HepG2 (cell line): Measurements from ENCODE around the gene RANBP3. TPM values are rescaled to one million over a fixed set of nuclear protein-coding genes. Genes with fewer than 3 reads are reported as not detected.

Source experiments
- ATAC-seq: fragments of 200-7000 bp; cut with Tn5 transposase; 3 replicates; pipeline ENCODE4 v1.9.1; 2020; ENCODE audit warnings: mild to moderate bottlenecking, moderate library complexity
- BruUV-seq: library from RNA; stranded (reverse); fragments of 400-500 nt; replicated peaks from 2 replicates; lab custom pipeline; 2021; lab: Mats Ljungman, UMichigan
- CTCF ChIA-PET: fragments of 300-600 bp; formaldehyde crosslinking; extraction: SDS; loops from one replicate; lab custom pipeline; 2021; ENCODE audit warnings: low total read pairs, inconsistent platforms, low intra/inter-chr PET ratio; lab: Yijun Ruan, JAX
- POLR2A ChIA-PET: fragments of 350-600 bp; sonication (Branson Sonifier 250); formaldehyde crosslinking; loops from one replicate; lab custom pipeline; 2020; ENCODE audit warnings: antibody characterized with exemption, inconsistent platforms; lab: Yijun Ruan, JAX
- DNase-seq: peaks from one replicate; pipeline ENCODE4 v3.0.0-alpha.2; 2015; ENCODE audit warnings: low spot score
- FAIRE-seq: peaks from 3 replicates; lab custom pipeline; 2011; peaks lifted over from hg19 to GRCh38; lab: Jason Lieb, UNC
- H2AFZ ChIP-seq: one replicate; pipeline ENCODE4 v1.6.1; 2011; ENCODE audit warnings: low read length, inconsistent platforms
- H3K27ac ChIP-seq: fragments of 300-600 bp; 3 replicates; pipeline ENCODE4 v1.8.0; 2011; ENCODE audit warnings: mixed run types, mild to moderate bottlenecking, mixed read lengths, low read length, inconsistent platforms; ENCODE audit not compliant: insufficient read depth; ENCODE audit errors: extremely low read length
- H3K27me3 ChIP-seq, 2 experiments: fragments of 200-600 bp in 1 of 2; 2 replicates in 1 of 2; 3 replicates in 1 of 2; pipeline versions ENCODE4 v1.6.0 to v1.8.0; 2011; ENCODE audit warnings: low read length in 2 of 2, mild to moderate bottlenecking in 2 of 2, moderate library complexity in 2 of 2, inconsistent platforms in 1 of 2; ENCODE audit not compliant: insufficient read depth in 2 of 2, control insufficient read depth in 1 of 2
- H3K36me3 ChIP-seq, 2 experiments: fragments of 200-600 bp in 1 of 2; replicated peaks in 1 of 2; 2 replicates in 1 of 2; 3 replicates in 1 of 2; pipeline versions ENCODE4 v1.5.1 to v1.8.0; 2011; ENCODE audit warnings: low read length in 2 of 2, inconsistent platforms in 1 of 2; ENCODE audit not compliant: insufficient read depth in 2 of 2, control insufficient read depth in 1 of 2
- H3K4me1 ChIP-seq: 2 replicates; pipeline ENCODE4 v1.5.1; 2012; ENCODE audit warnings: low read length, inconsistent platforms; ENCODE audit not compliant: insufficient read depth
- H3K4me2 ChIP-seq: 2 replicates; pipeline ENCODE4 v1.6.0; 2011; ENCODE audit warnings: low read depth, low read length, inconsistent platforms
- H3K4me3 ChIP-seq, 3 experiments: fragments of 200-600 bp in 1 of 3; sonication (generic), shearing (Covaris generic) in 1 of 3; replicated peaks in 1 of 3; 2 replicates each; pipeline ENCODE4 v1.5.1; 2011 to 2016; ENCODE audit warnings: low read length in 3 of 3, inconsistent platforms in 2 of 3, low read depth in 2 of 3, mild to moderate bottlenecking in 2 of 3, control low read depth in 1 of 3, mixed read lengths in 1 of 3; ENCODE audit not compliant: insufficient read depth in 1 of 3
- H3K79me2 ChIP-seq: one replicate; pipeline ENCODE4 v1.6.1; 2011; ENCODE audit warnings: low read length, inconsistent platforms; ENCODE audit not compliant: insufficient read depth
- H3K9ac ChIP-seq: 2 replicates; pipeline ENCODE4 v1.6.0; 2011; ENCODE audit warnings: mild to moderate bottlenecking, low read depth, low read length, inconsistent platforms; ENCODE audit not compliant: insufficient read depth
- H3K9me3 ChIP-seq: 2 replicates; pipeline ENCODE4 v1.5.1; 2012; ENCODE audit warnings: mild to moderate bottlenecking, low read length
- H4K20me1 ChIP-seq: 2 replicates; pipeline ENCODE4 v1.6.0; 2011; ENCODE audit warnings: inconsistent platforms, mild to moderate bottlenecking, low read length, moderate library complexity; ENCODE audit not compliant: insufficient read depth
- DPF2 ChIP-seq: sonication (generic); formaldehyde crosslinking; IDR thresholded peaks from 2 replicates; pipeline ENCODE4 v1.4.0; 2020; ENCODE audit warnings: mild to moderate bottlenecking, low read depth, missing genetic modification reagents, borderline replicate concordance
- ESRRA ChIP-seq: sonication (generic); formaldehyde crosslinking; IDR thresholded peaks from 2 replicates; pipeline ENCODE4 v1.5.1; 2020; ENCODE audit warnings: mild to moderate bottlenecking, low read depth, missing genetic modification reagents
- GTF2F1 ChIP-seq: fragments of 150-350 bp; IDR thresholded peaks from 2 replicates; pipeline ENCODE4 v1.6.1; 2014; ENCODE audit warnings: low read length
- HOXA9 ChIP-seq: sonication (generic); formaldehyde crosslinking; IDR thresholded peaks from 2 replicates; pipeline ENCODE4 v1.8.1; 2022; ENCODE audit warnings: missing genetic modification reagents, mild to moderate bottlenecking, moderate library complexity, borderline replicate concordance
- MED1 ChIP-seq: sonication (generic); formaldehyde crosslinking; IDR thresholded peaks from 2 replicates; pipeline ENCODE4 v1.4.0; 2020; ENCODE audit warnings: missing genetic modification reagents
- MXI1 ChIP-seq: IDR thresholded peaks from 3 replicates; pipeline ENCODE4 v1.6.1; 2012; ENCODE audit warnings: low read depth, low read length, inconsistent platforms, borderline replicate concordance
- PHF5A ChIP-seq: IDR thresholded peaks from one replicate; pipeline ENCODE4 v1.6.1; 2018; ENCODE audit warnings: low read depth, missing genetic modification reagents; ENCODE audit not compliant: unreplicated experiment
- SPEN ChIP-seq: sonication (generic); formaldehyde crosslinking; IDR thresholded peaks from 2 replicates; pipeline ENCODE4 v1.5.1; 2020; ENCODE audit warnings: low read depth, mild to moderate bottlenecking, missing genetic modification reagents
- XBP1 ChIP-seq: sonication (generic); formaldehyde crosslinking; IDR thresholded peaks from 2 replicates; pipeline ENCODE4 v1.5.0; 2020; ENCODE audit warnings: missing genetic modification reagents
- ZC3H4 ChIP-seq: sonication (generic); formaldehyde crosslinking; IDR thresholded peaks from 2 replicates; pipeline ENCODE4 v1.4.0; 2020; ENCODE audit warnings: missing genetic modification reagents, borderline replicate concordance
- ZNF264 ChIP-seq: sonication (generic); formaldehyde crosslinking; IDR thresholded peaks from 2 replicates; pipeline ENCODE4 v1.4.0; 2020; ENCODE audit warnings: missing genetic modification reagents
- ZNF350 ChIP-seq: sonication (generic); formaldehyde crosslinking; IDR thresholded peaks from 2 replicates; pipeline ENCODE4 v1.4.0; 2020; ENCODE audit warnings: mild to moderate bottlenecking, low read depth, missing genetic modification reagents, borderline replicate concordance
- ZNF746 ChIP-seq: sonication (generic); formaldehyde crosslinking; IDR thresholded peaks from 2 replicates; pipeline ENCODE4 v1.8.0; 2022; ENCODE audit warnings: mild to moderate bottlenecking, missing genetic modification reagents
- WGBS: methylation state at CpG from one replicate; pipeline ENCODE4 v1.1.6; 2017; ENCODE audit warnings: low lambda C conversion rate; 5-methylcytosine and 5-hydroxymethylcytosine counted together
- in situ Hi-C: cut with HindIII; loops from 2 replicates; pipeline ENCODE4 v1.10.0; 2017; ENCODE audit warnings: low pct_unique_long_range_greater_than_20kb; ENCODE audit not compliant: extremely low pct_ligation_motif_present
- intact Hi-C: fragments of 100-400 bp; cut with micrococcal nuclease; formaldehyde crosslinking; loops from one replicate; pipeline ENCODE4 v1.10.0; 2022; ENCODE audit not compliant: unreplicated experiment
- polyA plus RNA-seq, 8 experiments: library from polyadenylated mRNA; depleted of rRNA in 3 of 8; stranded (reverse) in 7 of 8; unstranded in 1 of 8; fragments of >200 nt; fragmentation: Illumina TruSeq in 4 of 8; extraction: Trizol in 4 of 8; gene quantifications; 2 replicates each; pipeline versions ENCODE4 v1.2.1 to v1.2.3, GENCODE V29; 2011 to 2016; ENCODE audit warnings: low read depth in 4 of 8, missing spikeins in 1 of 8, mixed read lengths in 1 of 8; ENCODE audit not compliant: insufficient read depth in 1 of 8
- total RNA-seq, 5 experiments: library from RNA; depleted of rRNA; stranded (reverse); fragments of >200 nt; fragmentation: Illumina TruSeq; extraction: Trizol; gene quantifications; 2 replicates each; pipeline ENCODE4 v1.2.3, GENCODE V29; 2016; ENCODE audit warnings: low read depth in 1 of 5
- TF ChIP-seq, protein P1 (sequence below): sonication (generic); formaldehyde crosslinking; IDR thresholded peaks from 2 replicates; pipeline ENCODE4 v1.4.0; 2020; ENCODE audit warnings: mild to moderate bottlenecking, missing genetic modification reagents, borderline replicate concordance
- TF ChIP-seq, protein P2 (sequence below): sonication (generic); formaldehyde crosslinking; IDR thresholded peaks from 2 replicates; pipeline ENCODE4 v1.5.0; 2020; ENCODE audit warnings: mild to moderate bottlenecking, missing genetic modification reagents, moderate library complexity

RANBP3 gene
- total and polyA plus RNA-seq, 2 of the 13 experiments (the other 11 are each of a cell fraction or from before 2014, with no cell fraction given) = 39.5 to 149 TPM

DNA sequence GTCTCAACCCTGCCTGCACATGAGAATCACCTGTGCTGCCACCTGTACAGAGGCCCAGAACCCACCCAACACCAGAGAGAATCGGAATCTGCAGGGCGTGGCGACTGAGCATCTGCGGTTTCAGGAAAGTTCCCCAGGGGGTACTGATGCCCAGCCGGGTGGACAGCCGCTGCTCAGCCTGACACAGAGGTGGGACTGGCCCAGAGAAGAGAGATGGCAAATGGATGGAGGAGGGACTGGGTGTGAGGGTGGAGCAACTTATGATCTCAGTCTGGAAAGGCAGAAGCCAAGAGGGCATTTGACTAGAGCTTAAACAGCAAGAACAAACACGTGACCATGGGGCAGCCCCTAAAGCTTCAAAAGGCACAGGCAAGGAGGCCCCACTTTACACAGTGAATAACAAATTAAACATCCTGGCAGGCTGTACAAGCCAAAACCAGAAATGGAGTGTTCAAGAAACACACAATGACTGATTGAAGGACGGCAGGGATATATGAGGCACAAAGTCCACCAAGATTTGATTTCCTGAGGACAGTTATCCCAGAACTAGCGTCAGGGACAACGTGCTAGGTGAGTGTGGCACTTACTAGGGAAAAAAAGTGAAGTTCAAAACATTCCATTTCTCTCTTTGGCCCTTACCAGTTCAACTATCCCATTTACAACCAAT, 3.1 kb downstream of the RANBP3 start:
- no TSS peak for BruUV-seq
- H3K4me3 ChIP-seq = peak overlapping the region; percentile 36 to 87 (median 45); a peak in 4 of 6 replicates
- FAIRE-seq (peak; percentile 85), ATAC-seq (peak; percentile 55), DNase-seq (peak; percentile 93)
- in situ Hi-C loops (loop anchor here (5.0 kb wide), 1 partner anchor 173 kb away; no protein-coding TSS in a partner anchor), intact Hi-C loops (no loop called here)
- peaks cover 93% of the 10 kb centered on the region for H3K79me2 ChIP-seq
- ChIA-PET POLR2A (interaction anchor here (0.7 to 4.1 kb wide), 16 partner anchors 8 to 927 kb away, joined by 3 to 30 read pairs (median 4); partner anchors contain the start of genes NDUFA11 and VMAC), CTCF (no interaction called here)
- H3K4me1 ChIP-seq = peaks cover 85% of the 10 kb centered on the region
- H3K9ac ChIP-seq = peak overlapping the region; percentile 55
- no peak overlapping the region for H2AFZ ChIP-seq
- H4K20me1 ChIP-seq = peaks cover 35% of the 10 kb centered on the region
- H3K27ac ChIP-seq = peak overlapping the region; percentile 72
- no peaks in the 10 kb centered on the region; a peak in 1 of 5 replicates for H3K27me3 ChIP-seq
- WGBS = 33% methylated on average over 10 of the region's 10 CpGs
- no peaks in the 10 kb centered on the region for H3K9me3 ChIP-seq
- H3K36me3 ChIP-seq = peaks cover 10 to 39% of the 10 kb centered on the region in 2 experiments
- H3K4me2 ChIP-seq = peak overlapping the region; percentile 99
- TF ChIP-seq HOXA9 (CRISPR knock-in tag) = no peak
- TF ChIP-seq ZNF264 (CRISPR knock-in tag) = peak; percentile 67; the same call in 1 of the 2 replicates
- TF ChIP-seq GTF2F1 = no peak
- peak; percentile 70; the same call in 1 of the 2 replicates for TF ChIP-seq ZNF350 (CRISPR knock-in tag)
- peak; percentile 90 for TF ChIP-seq MED1
- TF ChIP-seq XBP1 (CRISPR knock-in tag) = no peak
- TF ChIP-seq ZNF746 = peak; percentile 54; the same call in 1 of the 2 replicates
- TF ChIP-seq MXI1 = peak; percentile 52; the same call in 1 of the 3 replicates
- TF ChIP-seq ZC3H4 (CRISPR knock-in tag) = no peak
- TF ChIP-seq, protein P1, sequence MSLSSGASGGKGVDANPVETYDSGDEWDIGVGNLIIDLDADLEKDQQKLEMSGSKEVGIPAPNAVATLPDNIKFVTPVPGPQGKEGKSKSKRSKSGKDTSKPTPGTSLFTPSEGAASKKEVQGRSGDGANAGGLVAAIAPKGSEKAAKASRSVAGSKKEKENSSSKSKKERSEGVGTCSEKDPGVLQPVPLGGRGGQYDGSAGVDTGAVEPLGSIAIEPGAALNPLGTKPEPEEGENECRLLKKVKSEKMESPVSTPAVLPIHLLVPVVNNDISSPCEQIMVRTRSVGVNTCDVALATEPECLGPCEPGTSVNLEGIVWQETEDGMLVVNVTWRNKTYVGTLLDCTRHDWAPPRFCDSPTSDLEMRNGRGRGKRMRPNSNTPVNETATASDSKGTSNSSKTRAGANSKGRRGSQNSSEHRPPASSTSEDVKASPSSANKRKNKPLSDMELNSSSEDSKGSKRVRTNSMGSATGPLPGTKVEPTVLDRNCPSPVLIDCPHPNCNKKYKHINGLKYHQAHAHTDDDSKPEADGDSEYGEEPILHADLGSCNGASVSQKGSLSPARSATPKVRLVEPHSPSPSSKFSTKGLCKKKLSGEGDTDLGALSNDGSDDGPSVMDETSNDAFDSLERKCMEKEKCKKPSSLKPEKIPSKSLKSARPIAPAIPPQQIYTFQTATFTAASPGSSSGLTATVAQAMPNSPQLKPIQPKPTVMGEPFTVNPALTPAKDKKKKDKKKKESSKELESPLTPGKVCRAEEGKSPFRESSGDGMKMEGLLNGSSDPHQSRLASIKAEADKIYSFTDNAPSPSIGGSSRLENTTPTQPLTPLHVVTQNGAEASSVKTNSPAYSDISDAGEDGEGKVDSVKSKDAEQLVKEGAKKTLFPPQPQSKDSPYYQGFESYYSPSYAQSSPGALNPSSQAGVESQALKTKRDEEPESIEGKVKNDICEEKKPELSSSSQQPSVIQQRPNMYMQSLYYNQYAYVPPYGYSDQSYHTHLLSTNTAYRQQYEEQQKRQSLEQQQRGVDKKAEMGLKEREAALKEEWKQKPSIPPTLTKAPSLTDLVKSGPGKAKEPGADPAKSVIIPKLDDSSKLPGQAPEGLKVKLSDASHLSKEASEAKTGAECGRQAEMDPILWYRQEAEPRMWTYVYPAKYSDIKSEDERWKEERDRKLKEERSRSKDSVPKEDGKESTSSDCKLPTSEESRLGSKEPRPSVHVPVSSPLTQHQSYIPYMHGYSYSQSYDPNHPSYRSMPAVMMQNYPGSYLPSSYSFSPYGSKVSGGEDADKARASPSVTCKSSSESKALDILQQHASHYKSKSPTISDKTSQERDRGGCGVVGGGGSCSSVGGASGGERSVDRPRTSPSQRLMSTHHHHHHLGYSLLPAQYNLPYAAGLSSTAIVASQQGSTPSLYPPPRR (CRISPR knock-in tag) = peak; percentile 70; the same call in 1 of the 2 replicates
- peak; percentile 48; the same call in 1 of the 2 replicates for TF ChIP-seq SPEN
- 0 out of 2 replicates have a peak, but pooled peaks have one; percentile 45 for TF ChIP-seq ESRRA (CRISPR knock-in tag)
- peak; percentile 78 for TF ChIP-seq PHF5A (CRISPR knock-in tag)
- TF ChIP-seq DPF2 (CRISPR knock-in tag) = peak; percentile 31; the same call in 1 of the 2 replicates
- TF ChIP-seq, protein P2, sequence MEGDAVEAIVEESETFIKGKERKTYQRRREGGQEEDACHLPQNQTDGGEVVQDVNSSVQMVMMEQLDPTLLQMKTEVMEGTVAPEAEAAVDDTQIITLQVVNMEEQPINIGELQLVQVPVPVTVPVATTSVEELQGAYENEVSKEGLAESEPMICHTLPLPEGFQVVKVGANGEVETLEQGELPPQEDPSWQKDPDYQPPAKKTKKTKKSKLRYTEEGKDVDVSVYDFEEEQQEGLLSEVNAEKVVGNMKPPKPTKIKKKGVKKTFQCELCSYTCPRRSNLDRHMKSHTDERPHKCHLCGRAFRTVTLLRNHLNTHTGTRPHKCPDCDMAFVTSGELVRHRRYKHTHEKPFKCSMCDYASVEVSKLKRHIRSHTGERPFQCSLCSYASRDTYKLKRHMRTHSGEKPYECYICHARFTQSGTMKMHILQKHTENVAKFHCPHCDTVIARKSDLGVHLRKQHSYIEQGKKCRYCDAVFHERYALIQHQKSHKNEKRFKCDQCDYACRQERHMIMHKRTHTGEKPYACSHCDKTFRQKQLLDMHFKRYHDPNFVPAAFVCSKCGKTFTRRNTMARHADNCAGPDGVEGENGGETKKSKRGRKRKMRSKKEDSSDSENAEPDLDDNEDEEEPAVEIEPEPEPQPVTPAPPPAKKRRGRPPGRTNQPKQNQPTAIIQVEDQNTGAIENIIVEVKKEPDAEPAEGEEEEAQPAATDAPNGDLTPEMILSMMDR (CRISPR knock-in tag) = 0 out of 2 replicates have a peak, but pooled peaks have one; percentile 6
